HK-2 (cell line): ENCODE data around the gene OMD.

Experiments
- DNase-seq: peaks from one replicate; pipeline ENCODE4 v3.0.0-alpha.2; 2018; ENCODE audit not compliant: unreplicated experiment

The OMD gene

DNA sequence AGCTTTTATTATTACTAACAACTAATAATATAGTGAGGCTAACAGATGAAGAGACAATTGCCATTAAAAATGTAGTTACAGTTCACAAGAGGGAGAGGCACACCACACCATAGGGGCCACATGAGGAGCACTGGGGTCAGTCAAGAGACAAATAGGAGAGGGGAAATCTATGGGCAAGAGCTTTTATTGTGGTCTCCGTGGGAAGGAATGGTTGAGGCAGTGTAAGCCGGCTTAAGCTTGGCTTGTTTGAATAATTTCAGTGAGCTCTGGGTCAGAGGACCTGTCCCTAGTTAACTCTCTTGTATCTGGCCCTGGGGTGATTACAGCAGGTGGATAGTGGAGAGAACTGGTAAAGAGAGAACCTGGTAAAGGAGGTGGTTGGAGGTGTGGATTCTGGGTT is 55.2 kb downstream of the OMD start:
- no peak for DNase-seq
